NCI-H1694 treated with DMSO at 0.1 percent for 48 hours (cell line): ENCODE data around the gene RAB5B.

Source experiments
- DNase-seq: peaks from one replicate; lab custom pipeline; 2025; lab: John Stamatoyannopoulos, UW

The RAB5B gene

GRCh38 chr12:55973599-55974307 is at the start of gene RAB5B:
TSS of gene RAB5B (plus strand) at chr12:55974078. CDS start at chr12:55986961, 12,883 bp downstream.
- peak; percentile 99 for DNase-seq

GRCh38 chr12:55925371-55925770 is 48.5 kb upstream of the RAB5B start:
- DNase-seq: no peak

GRCh38 chr12:55925870-55926737 is 47.8 kb upstream of the RAB5B start:
- DNase-seq: no peak

GRCh38 chr12:55926738-55927587 is 46.9 kb upstream of the RAB5B start:
- DNase-seq: peak; percentile 86

GRCh38 chr12:55927588-55928502 is 46.0 kb upstream of the RAB5B start, which contains the start of gene PYM1:
TSS of gene PYM1 (minus strand) at chr12:55927894. CDS start at chr12:55927761, 133 bp downstream.
- DNase-seq: peak; percentile 63

GRCh38 chr12:55929306-55929791 is 44.5 kb upstream of the RAB5B start:
- DNase-seq: no peak

- peak; percentile 82 for DNase-seq
These were observed 43.0 kb upstream of the RAB5B start, which contains the start of gene DGKA for GRCh38 chr12:55930771-55931316. TSS of gene DGKA (plus strand) at chr12:55931162. CDS start at chr12:55936504, 5,342 bp downstream.

- DNase-seq: no peak
These were observed 42.5 kb upstream of the RAB5B start for GRCh38 chr12:55931317-55931779.

GRCh38 chr12:55931780-55932550 is 41.9 kb upstream of the RAB5B start:
- no peak for DNase-seq

GRCh38 chr12:55932551-55932910 is 41.3 kb upstream of the RAB5B start:
- DNase-seq: no peak

- DNase-seq: no peak
These were observed 40.6 kb upstream of the RAB5B start for GRCh38 chr12:55933169-55933798.

- DNase-seq: no peak
These were observed 39.8 kb upstream of the RAB5B start for GRCh38 chr12:55933799-55934742.

- no peak for DNase-seq
These were observed 39.1 kb upstream of the RAB5B start for GRCh38 chr12:55934773-55935172.

- DNase-seq: no peak
These were observed 38.1 kb upstream of the RAB5B start for GRCh38 chr12:55935738-55936151.

GRCh38 chr12:55937981-55938380 is 35.9 kb upstream of the RAB5B start:
- DNase-seq: no peak

GRCh38 chr12:55938826-55939501 is 34.9 kb upstream of the RAB5B start:
- DNase-seq: no peak

- DNase-seq: peak; percentile 41
These were observed 33.7 kb upstream of the RAB5B start for GRCh38 chr12:55940065-55940732.
